Measurements from ENCODE around the gene FHIT.

FHIT gene

DNA sequence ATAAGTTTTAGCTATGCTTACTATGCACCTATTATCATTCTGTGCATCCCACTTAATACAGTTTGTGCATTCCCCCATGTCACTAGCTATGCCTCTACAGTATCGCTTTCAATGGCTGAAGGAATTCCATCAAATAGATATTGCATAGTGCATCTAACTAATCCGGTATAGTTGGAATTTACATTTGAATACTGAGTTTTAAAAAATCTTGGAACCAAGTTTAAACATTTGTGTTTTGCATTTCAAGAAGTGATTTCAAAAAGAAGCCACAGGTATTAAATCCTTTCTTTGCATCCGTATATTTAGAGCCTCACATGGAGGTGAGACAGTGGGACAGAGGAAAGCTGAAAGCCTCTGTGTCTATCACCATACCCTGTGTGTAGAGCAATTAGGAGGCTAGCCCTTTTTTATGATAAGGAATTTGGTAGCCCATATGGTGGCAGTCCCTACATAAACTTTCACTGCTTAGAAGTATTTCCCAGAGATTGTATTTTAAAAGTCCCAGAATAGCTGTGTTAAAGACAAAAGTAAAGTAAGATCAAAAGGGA, 1241.2 kb downstream of the FHIT start:
- no peak for DNase-seq

DNA sequence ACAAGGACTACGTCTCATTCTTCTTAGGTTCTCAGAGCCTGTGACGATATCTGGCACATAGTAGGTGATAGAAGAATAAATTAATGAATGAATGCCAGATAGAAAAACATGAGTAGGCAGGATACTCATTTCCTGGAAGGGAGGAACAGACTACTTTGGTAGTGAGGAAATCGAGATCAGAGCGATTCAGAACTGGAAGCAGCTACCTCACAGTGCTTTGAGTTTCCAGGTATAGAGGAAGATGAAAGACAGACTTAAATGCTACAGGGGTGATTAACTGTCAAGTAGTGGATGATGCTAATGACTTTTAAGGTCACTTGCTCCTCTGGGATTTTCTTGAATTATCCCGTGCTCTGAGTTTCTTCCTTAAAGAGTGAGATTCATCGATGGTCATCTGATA, 1249.9 kb downstream of the FHIT start:
- DNase-seq, result no peak

- no peak for DNase-seq
These were observed 1250.7 kb downstream of the FHIT start for GRCh38 chr3:60000311-60001105.

DNA sequence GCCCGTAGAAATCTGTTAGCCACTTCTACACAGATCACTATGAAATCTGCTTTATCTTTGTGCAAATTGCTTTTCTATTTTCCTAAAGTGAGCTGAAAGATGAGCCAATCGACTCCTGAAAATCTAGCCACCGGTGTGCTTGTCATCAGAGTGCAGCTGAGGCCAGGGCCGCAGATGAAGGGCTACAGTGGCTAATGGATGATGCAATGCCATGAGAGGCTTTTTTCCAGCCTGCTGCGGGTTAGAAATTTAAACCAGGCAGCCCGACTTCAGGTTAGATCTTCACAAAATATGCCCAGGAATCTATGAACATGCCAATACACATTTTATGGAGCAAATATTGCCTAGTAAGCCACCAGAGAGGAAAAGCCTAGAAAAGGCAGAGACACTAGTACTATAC, 1253.2 kb downstream of the FHIT start:
- DNase-seq, result no peak

- no peak for DNase-seq
These were observed 1253.7 kb downstream of the FHIT start for GRCh38 chr3:59997583-59997982.

- DNase-seq, result no peak
These were observed 1255.2 kb downstream of the FHIT start for GRCh38 chr3:59996056-59996455.

GRCh38 chr3:59995563-59995962, 1255.7 kb downstream of the FHIT start:
- DNase-seq, result no peak

GRCh38 chr3:59994732-59995304, 1256.4 kb downstream of the FHIT start:
- DNase-seq, result no peak

GRCh38 chr3:59992578-59992977, 1258.7 kb downstream of the FHIT start:
- DNase-seq, result no peak

DNA sequence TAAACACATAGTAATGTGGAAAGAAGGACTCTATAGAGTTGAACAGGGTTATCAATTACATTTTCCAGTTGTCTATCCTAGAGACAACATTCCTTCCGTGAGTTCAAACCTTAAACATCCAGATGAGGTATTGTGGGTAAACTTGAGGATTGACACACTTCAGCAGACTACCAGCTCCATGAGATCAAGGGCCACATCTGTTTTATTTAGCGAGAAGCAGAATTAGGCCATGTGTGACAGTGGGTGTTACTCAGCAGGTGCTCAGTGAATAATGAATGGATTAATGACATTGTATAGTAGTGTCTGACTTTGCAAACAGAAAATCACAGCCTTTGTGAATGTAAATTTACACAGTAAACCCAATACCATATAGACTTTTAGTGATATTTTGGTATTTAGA, 1260.3 kb downstream of the FHIT start:
- no peak for DNase-seq

DNA sequence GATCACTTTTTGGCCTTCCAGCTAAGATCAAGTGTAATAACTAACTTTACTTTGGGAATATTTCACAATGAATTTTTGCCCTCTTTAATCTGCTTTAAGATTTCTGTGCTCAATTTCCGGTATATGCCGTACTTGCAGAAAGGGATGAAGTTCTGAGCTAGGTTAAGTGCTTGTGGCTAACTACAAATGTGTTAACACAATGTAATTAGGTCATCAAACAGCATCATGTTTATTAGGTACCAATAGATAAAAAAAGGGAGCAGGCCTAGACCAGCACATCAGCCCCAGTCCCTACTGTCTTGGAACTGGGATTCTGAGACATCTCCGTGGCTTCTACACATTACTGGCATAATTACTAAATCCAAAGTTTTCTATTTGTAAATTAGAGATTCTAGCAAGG, 1268.7 kb downstream of the FHIT start:
- no peak for DNase-seq

DNA sequence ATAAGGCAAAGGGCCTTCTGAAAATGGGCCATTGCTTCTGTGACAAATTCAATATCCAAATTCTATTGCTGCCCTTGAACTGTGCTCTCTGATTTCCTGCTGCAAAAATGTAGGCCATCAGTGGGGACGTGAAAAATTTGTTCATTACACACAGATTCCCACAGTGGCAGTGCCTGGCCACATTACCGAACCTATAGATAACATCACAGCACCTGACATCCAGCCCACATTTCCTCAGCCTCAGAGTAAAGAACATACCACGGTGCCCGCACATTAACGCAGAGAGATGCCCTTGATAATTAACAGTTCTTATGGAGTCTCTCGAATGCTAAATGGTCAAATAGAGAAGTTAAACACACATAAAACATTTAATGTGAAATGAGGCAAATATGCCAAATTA, 1269.9 kb downstream of the FHIT start:
- DNase-seq, result no peak

DNA sequence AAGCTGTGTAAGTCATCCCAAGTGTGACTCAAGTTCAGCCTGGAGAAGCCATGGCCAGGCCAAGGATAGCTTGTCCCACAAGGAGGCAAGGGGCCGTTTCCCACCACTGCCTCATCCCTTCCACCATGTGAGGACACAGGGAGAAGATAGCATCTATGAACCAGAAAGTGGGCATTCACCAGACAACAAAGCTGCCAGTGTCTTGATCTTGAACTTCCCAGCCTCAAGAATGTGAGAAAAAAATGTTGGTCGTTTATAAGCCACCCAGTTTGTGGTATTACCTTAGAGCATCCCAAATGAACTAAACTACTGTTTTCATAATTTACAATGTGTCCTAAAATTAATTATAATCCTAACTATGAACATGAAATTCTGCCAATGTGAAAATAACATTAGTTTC, 1270.7 kb downstream of the FHIT start:
- no peak for DNase-seq

DNA sequence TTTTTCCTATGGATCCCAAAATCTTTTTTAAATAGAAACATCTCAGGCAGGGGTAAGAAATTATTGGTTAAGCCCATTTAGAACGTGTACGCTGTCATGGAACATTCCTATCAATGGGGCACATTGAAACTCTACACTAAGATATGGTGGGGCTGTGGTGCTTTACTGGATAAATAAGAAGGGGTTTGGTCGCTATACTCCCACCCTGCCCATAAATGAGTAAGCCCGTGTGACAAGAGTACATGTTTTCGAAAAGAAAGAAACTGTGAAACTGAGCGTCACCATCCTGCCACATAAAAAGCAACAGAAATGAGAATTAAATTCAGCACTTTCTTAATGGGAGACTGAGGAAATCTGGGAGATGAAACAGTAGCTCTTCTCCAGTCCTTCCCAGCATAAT, 1271.7 kb downstream of the FHIT start:
- DNase-seq, result no peak

- DNase-seq, result no peak
These were observed 1272.3 kb downstream of the FHIT start for GRCh38 chr3:59978979-59979378.

DNA sequence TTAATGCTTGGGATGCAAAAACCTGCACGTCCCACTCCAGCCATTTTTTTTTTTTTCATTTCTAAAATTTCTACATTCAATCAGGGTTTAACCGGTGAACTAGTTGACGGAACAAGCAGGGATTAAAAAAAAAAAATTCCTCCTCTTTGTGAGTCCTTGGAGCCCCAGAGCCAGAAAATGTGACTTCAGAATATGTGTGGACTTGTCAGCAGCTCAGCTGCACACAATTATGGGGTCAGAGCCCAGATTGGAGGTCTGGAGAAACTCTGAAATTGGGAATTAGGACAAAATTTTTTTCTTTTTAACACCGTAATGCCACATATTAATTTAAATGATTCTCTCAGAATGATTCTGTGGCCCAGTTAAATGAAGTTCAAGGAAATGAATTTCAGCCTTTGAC, 1280.5 kb downstream of the FHIT start:
- DNase-seq, result no peak

- no peak for DNase-seq
These were observed 1280.9 kb downstream of the FHIT start for GRCh38 chr3:59970376-59970775.

GRCh38 chr3:59968513-59969045, 1282.7 kb downstream of the FHIT start:
- no peak for DNase-seq

DNA sequence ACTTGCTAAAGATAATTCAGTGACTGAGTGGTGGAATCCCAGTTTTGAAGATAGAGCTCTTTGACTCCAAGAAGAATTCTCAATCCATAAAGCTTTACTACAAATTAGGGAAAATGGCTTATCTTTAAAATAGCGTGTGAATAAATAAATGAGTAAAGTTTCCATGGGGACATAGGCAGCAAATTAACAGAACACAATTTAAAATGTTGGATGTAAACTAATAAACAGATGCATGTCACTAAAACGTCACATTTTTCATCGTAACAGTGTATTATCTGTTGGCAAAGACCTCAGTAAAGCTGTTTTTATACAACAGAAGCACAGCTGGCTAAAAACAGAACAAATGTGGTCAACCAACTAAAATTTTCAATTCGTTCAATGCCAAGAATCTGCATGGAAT, 1287.6 kb downstream of the FHIT start:
- DNase-seq, result no peak

DNA sequence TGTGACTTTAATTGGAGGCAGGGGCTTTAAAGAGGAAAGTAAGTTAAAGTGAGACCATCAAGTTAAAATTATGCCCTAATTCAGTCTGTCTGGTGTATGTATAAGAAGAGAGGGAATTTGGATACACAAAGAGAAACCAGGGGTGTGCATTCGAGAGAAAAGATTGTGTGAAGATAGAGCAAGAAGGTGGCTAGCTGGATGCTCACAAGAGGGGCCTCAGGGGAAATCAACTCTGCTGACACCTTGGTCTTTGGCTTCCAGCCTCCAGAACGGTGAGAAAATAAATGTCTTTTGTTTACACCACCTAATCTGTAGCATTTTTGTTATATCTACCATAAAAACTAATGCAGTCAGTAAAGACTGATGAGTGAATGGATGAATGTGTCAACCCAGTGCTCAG, 1294.1 kb downstream of the FHIT start:
- DNase-seq, result no peak

GRCh38 chr3:59953104-59953503, 1298.1 kb downstream of the FHIT start:
- DNase-seq, result no peak

- no peak for DNase-seq
These were observed 1301.9 kb downstream of the FHIT start for GRCh38 chr3:59949311-59949710.

DNA sequence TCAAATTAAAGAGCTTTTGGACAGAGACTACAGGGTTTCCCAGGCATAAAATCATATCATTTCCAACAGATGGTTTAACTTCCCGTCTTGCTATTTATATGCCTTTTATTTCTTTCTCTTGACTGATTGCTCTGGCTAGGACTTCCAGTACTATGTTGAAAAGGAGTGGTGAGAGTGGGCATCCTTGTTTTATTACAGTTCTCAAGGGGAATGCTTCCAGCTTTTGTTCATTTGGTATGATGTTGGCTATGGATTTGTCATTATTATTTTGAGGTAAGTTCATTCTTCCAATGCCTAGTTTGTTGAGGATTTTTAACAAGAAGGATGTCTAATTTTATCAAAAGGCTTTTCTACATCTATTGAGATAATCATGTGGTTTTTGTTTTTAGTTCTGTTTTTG, 1304.9 kb downstream of the FHIT start:
- DNase-seq, result no peak

GRCh38 chr3:59940718-59941117, 1310.5 kb downstream of the FHIT start:
- no peak for DNase-seq

Data from NCI-H187 treated with DMSO at 0.1 percent for 48 hours (cell line).